Inflammatory macrophage (primary cell): Measurements from ENCODE around the gene SCAP.
"Not testable (repeated sequence)": the region's sequence is repeated elsewhere in the genome, so short reads cannot be mapped to it uniquely, and the experiment has no call there.

Experiments used
- DNase-seq, 2 donors: peaks; one replicate each; pipeline ENCODE4 v3.0.0-alpha.2; 2020 to 2022

Gene SCAP

DNA sequence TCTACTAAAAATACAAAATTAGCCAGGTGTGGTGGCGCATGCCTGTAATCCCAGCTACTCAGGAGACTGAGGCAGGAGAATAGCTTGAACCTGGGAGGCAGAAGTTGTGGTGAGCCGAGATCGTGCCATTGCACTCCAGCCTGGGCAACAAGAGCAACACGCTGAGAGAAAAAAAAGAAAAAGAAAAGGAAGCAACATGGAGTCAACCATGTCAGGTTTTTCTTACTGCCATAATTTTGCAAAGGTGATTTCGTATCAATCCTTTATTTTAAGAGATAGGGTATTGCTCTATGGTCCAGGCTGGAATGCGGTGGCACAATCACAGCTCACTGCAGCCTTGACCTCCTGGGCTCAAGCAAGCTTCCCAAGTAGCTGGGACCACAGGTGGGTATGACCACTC, 4.5 kb upstream of the SCAP start:
- DNase-seq = not testable (repeated sequence)

DNA sequence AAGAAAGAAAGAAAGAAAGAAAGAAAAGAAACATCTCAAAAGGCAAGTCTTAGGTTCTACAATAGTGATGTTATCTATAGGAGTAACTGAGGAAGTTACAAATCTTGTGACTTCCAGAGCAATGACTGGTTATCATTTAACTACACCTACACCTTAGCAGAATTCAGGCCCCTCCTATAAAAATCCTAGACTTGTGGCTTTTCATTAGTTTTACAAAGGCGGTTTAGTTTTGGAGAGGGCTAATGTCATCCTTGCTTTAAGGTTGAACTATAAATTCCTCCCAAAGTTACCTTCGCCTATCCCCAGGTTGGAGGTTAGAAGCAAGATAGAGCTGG, 4.1 kb upstream of the SCAP start:
- DNase-seq = no peak

DNA sequence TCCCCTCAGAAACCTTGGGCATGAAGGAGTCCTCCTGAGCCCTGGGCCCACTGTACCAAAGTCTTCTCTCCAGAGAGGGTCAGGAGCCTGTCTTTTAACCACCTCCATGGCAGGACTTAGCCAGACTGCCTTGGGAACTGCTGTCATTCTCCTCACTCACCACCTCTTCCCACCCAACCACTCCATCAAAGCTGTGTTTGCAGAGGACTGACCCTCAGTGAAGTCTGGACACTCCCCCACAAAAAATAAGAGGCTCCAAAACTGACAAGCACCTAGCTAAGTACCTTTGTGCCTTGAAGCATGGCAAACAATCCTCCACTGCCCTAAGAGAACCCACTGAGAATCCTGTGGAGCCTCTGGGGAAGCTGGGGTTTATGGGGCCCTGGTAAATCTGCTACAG, 2.3 kb upstream of the SCAP start:
- no peak for DNase-seq

DNA sequence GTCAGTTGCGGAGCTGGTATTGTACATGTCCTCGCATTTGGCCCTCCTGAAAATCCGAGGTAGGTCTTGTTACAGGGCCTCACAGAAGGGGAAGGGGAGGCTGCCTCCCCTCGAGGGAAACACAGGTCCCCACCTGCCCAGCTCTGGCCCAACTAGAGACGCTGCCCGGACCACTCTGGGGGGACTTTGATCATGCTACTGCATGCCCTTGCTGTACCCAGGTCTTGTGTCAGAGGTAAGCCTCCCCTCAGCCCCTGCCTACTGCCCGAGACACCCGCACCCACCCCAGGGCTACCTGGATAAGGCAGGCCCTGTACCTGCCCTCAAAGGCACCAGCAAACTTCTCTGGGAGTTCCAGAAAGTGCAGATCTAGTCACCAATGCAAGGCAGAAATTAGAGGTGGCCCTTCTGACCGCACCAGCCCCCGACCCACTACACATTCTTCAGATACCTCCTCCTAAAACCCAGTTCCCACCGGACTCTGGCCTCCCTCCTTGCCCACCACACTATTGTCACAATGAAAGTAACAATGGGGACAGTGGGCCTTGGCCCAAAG, 981 bp upstream of the SCAP start:
- DNase-seq = no peak

DNA sequence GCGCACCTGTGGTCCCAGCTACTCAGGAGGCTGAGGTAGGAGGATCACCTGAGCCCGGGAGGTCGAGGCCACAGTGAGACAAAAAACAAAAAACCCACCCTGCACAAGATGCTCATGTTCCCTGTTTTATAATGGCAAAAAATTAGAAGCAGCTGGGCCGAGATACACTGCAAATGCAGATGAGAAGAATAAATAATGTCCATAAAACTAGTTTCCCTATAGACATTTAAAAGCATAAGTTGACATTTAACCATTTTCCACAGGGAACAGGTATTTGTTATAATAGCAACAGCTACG, 537 bp upstream of the SCAP start:
- no peak for DNase-seq

DNA sequence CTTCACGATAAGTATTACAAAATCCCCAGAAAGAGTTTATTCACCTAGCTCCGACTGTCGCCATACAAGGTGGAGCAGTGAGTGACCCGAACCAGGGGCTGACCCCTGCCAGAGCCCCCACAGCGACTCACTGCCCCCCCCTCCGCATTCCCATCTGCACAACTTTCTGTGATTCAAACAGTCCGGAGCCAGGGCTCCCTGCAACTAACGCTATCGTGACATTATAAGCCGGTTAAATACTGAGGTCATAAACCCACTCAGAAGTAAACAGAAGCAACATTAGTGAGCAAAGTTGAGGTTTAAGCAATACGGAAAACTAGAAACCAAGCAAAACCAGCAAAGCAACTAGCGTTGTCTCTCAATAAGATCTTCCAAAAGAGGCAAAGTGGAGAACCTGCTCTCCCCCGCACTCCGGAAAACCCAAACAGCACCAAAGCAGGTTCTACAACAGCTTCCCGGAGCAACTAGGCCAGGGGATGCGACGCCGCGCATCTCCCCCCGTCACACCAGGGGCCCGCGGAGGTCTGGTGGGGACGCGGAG, 642 bp downstream of the SCAP start:
- peak in 1 of 2 donors; percentile 12 for DNase-seq

DNA sequence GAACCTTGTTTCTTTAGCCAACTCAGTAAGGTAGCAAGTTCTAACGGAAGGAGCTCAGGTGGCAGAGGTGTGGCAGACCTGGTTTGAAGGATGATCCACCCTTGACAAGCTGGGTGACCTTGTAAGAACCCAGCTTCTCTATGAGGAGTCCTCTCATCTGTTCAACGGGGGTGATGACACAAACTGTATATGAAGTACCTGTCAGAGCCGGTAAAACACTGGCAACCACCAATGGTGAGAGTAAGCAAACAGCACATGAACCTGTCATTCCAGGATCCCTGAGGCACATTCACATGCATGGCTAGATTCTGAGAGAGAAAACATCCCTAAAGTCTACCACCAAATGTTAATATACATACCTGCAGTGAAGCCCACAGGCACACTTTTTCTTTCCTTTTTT, 2.4 kb downstream of the SCAP start:
- DNase-seq = no peak

DNA sequence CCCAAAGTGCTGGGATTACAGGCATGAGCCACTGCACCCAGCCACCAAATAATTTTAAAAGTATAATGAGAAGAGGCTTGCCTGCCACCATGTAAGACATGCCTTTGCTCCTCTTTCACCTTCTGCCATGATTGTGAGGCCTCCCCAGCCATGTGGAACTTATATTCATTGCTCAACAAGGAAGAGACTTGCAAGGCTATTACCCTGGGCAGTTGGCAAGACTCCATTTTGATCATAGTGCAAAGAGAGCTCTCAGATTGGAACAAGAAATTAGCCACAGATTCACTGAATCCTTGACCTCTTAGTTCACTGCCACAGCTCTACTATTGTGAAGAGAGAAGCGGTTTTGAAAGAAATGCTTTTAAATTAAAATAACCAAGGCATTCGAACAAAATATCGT, 6.1 kb downstream of the SCAP start:
- no peak for DNase-seq

DNA sequence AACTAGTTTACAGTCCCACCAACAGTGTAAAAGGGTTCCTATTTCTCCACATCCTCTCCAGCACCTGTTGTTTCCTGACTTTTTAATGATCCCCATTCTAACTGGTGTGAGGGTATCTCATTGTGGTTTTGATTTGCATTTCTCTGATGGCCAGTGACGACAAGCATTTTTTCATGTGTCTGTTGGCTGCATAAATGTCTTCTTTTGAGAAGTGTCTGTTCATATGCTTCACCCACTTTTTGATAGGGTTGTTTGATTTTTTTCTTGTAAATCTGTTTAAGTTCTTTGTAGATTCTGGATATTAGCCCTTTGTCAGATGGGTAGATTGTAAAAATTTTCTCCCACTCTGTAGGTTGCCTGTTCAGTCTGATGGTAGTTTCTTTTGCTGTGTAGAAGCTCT, 7.4 kb downstream of the SCAP start:
- not testable (repeated sequence) for DNase-seq

DNA sequence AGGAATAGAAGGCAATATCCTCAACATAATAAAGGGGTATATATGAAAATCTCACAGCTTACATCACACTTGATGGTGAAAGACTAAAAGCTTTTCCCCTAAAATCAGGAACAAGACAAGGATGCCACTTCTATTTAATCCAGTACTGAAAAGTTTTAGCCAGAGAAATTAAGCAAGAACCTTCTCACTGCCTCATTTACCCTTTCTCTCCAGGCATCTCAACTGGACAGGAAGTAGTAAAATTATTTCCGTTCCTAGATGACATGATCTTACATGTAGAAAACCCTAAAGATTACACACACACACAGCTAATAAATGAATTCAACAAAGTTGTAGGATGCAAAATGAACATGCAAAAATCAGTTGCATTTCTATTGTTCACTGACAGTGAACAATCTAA, 11.2 kb downstream of the SCAP start:
- peak; percentile 62 to 88 for DNase-seq

DNA sequence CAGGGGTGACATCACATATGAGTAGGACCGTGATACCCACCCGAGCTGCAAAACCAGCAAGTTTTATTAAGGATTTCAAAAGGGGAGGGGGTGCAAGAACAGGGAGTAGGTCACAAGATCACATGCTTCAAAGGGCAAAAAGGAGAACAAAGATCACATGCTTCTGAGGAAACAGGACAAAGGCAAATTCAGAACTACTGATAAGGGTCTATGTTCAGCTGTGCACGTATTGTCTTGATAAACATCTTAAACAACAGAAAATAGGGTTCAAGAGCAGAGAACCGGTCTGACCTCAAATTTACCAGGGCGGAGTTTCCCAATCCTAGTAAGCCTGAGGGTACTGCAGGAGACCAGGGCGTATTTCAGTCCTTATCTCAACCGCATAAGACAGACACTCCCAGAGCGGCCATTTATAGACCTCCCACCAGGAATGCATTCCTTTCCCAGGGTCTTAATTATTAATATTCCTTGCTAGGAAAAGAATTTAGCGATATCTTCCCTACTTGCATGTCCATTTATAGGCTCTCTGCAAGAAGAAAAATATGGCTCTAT, 16.1 kb downstream of the SCAP start:
- DNase-seq = not testable (repeated sequence)

DNA sequence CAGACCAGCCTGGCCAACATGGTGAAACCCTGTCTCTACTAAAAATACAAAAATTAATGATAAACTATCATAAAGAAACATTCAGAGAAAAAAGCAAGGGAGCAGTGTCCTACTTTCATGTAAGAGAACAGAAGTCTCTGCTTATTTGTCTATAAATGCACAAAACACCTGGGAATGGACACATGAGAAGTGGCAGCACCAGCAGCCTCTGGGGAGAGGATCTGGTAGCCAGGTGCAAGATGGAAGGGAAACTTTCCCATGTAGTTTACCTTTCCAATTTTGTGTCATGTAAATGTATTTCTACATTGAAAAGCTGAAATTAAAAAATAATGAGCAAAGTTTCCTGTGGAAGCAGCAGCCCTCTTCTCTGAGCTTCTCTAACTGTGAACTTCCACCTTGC, 18.8 kb downstream of the SCAP start:
- DNase-seq = no peak

DNA sequence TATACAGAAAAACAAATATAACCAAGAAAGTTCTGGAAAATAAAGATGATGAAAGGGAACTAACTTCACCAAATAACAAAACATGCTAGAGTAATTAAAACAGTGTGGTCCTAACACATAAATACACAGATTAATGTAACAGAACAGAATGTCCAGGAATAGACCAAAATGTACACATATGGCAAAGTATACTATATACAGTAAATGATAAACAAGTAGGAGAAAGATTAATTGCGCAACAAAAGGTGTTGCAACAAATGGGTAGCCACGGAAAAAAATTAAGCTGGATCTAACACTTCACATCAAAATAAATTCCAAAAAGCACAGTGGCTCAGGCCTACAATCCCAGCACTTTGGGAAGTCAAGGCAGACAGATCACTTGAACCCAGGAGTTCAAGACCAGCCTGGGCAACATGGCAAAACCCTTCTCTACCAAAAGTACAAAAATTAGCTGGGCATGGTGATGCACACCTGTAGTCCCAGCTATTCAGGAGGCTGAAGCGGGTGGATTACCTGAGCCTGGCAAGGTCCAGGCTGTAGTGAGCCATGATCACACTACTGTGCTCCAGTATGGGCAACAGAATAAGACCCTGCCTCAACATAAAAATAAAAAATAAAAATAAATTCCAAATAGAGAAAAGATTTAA, 19.8 kb downstream of the SCAP start:
- peak; percentile 6 to 27 for DNase-seq

DNA sequence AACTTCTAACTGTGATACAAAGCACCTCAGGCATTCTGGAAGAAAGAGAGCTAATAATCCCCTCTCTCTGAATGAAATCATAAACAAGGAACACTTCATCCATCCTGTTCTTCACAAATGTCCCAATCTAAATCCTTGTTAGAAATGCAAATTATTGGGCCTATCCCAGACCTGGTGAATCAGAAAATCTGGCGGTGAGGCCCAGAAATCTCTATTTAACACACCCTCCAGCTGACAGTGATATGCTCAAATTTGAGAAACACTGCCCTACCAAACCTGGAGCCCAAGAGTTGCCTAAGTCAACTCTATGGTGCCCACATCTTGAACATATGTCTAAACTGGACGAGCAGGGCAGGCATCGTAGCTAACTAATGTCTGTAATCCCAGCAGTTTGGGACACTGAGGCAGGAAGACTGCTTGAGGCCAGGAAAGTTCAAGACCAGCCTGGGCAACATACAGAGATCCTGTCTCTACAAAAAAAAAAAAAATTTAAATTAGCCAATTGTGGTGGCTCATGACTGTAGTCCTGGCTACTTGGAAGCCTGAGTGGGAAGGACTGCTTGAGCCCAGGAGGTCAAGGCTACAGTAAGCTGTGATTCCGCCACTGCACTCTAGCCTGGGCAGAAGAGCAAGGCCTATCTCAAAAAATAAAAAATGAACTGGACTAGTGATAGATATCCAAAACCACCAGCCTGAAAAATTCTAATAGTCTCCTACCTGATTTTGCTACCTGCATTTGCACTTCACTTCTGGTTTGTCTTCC, 23.1 kb downstream of the SCAP start:
- no peak for DNase-seq

DNA sequence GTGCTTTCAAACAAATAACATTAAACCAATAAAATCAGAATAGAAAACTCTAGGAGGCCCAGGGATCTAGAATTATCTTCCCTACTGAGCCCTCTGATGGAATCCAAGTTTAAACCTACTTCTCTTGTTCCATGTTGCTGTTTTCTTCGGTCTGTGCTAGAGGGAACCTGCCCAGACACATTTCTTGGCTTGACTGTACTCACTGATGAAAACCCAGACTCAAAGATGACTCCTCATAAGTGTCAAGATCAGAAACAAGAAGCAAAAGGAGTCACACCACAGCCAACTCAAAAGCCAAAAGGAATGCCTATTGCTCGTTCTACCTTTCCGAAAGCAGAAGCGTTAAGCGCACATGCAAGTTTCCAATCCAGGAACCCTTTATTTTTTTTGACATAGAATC, 31.6 kb downstream of the SCAP start:
- no peak for DNase-seq

DNA sequence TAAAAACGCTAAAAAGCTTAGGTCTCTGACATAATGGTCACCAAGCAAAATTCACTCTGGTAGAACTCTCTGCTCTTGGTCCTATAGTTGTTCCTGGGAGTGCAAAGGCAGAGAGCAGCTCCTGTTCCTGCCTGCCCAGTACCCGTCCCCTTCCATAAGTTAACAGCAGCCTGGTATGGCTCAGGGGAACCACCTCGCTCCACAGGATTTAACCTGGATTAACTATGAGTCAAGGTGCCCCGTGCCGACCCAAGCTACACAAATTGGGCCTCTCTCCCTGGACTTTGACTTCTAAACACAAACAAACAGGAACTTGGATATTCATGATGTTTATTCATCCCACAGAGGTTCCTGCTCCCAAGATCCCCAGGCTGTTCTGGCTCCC, 32.1 kb downstream of the SCAP start:
- no peak for DNase-seq

DNA sequence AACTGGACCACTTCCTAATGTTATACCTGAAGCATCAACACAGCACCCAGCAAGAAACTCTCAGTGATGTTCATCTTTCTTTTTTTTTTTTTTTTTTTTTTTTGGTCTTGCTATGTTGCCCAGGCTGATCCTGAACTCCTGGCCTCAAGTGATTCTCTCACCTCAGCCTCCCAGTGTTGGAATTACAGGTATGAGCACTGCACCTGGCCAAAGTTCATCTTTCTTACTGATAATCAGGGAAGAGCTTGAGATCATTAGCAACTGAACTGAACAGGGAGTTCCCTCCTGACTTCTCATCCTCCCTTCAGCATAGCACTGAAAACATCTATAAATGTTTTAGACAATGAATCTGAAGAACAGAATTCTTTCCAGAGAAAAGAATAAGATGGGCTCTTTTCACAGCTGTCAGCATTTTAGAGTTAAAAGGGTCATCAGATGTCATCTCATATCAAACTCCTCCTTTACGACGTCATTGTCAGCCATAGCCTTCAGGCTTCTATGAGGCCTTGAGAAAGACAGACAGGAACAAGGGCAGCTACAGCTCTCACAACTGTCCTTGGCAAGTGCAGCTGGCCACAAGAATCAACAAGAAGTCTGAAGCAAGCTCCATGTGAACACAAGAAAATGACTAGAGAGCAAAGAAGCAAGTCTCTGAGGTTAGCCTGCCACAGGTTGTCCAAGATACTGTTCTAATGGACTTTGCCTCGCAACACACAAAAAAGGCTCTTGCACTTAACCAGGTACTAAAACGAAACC, 33.8 kb downstream of the SCAP start:
- no peak for DNase-seq

DNA sequence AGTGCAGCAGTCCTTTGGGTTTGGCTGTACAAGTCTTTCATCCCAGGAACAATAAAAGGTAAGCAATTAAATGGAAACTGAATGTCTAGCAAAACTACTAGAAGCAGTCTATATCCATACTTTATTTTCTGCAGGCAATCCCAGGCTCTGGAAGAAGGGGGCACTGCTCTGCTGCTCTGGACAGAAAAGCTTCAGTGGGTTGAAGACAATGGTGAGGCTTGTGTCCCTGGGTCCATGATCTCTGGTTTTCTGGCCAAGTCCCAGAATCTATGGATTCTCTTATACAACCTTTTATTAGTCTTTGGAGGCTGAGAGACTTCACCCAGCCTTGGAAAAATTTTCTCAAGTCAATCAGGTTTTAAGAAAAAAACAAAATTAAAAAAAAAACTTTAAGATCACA, 35.6 kb downstream of the SCAP start:
- DNase-seq = peak; percentile 38 to 43

DNA sequence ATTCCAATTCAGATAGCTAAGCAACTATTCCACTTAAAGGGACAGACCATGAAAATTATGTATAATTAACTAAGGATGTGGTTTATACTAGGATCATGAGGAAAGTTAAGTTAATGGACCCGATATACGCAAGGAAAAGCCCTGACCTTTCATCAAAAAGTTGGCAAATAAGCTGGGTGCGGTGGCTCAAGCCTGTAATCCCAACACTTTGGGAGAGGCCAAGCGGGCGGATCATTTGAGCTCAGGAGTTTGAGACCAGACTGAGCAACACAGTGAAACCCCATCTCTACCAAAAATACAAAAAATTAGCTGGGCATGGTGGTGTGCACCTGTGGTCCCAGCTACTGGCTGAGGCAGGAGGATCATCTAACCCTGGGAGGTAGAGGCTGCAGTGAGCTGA, 39.6 kb downstream of the SCAP start:
- no peak for DNase-seq

DNA sequence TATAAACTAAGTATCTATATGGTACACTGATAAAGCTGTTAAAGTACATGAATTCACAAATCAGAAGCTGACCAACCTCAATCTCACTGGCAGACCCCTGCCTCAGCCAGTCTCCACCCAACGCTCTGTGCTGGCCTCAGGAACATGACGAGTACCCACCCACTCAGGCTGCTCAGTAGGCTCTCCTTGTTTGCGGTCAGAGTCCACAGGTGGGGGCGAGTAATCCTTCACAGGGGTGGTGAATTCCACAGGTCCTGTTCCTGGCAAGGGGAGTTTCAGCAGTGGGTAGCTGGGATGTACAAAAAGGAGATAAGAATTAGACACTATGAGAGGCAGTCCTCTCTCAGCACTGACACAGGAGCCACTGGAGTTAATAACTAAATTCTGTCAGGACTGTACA, 40.9 kb downstream of the SCAP start:
- no peak for DNase-seq

DNA sequence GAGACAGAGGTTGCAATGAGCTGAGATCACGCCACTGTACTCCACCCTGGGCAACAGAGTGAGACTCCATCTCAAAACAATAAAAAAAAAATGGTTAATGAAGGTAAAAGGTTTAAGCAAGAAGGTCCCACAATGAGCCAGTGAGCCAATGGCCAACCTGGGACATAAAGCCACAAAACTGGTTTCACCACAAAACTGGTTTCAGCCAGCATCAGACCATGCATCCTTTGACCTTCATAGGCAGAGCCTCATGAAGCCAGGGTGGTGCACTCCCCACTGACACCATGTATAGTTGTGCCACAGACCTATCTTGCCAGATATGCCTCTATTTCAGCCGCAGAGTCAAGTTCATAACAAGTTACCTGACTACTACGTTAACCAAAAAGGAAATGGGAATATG, 41.9 kb downstream of the SCAP start:
- no peak for DNase-seq

DNA sequence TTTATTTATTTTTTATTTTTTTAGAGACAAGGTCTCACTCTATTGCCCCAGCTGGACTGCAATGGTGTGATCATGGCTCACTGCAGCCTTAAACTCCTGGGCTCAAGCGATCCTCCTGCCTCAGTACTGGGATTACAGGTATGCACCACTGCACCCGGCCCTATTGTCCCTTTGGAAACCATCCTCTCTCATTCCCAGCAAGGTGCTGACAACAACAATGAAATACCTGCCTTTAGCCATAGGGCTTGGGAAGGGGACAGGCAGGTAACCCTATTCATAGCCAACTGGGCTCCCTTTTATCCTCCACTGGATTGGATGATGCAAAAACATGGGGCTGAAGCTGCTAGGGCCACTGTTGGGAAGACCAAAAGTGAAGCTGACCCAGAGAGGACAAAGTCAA, 43.1 kb downstream of the SCAP start:
- DNase-seq = no peak

DNA sequence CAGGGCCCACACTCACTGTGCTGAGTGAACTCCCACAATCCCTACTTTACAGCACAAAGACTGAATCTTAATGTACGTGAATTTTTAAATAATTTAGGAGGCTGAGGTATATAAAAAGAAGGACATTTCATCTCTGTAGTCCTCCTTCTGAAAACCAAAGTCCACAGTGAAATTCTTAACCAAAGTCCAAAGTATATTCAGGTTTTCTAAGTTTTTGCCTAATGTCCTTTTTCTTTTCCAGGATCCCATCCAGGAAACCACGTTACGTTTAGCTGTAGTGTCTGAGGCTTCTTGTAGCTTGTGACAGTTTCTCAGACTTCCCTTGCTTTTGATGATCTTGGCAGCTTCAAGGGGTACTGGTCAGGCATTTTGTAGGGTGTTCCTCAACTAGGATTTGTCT, 44.5 kb downstream of the SCAP start:
- no peak for DNase-seq
